Fibroblast of the conjunctiva (primary cell): Measurements from ENCODE around the gene RABGAP1L.
"Not testable (repeated sequence)": the region's sequence is repeated elsewhere in the genome, so short reads cannot be mapped to it uniquely, and the experiment has no call there.

ENCODE experiments used
- DNase-seq: peaks from one replicate; pipeline ENCODE4 v3.0.0-alpha.2; 2010; ENCODE audit warnings: low read depth

Gene RABGAP1L

GRCh38 chr1:175040324-175040879 is 881.1 kb downstream of the RABGAP1L start:
- DNase-seq = no peak

- no peak for DNase-seq
Observed at GRCh38 chr1:175042650-175043049, 883.3 kb downstream of the RABGAP1L start.

GRCh38 chr1:175043824-175044223 is 884.5 kb downstream of the RABGAP1L start:
- no peak for DNase-seq

- not testable (repeated sequence) for DNase-seq
Observed at GRCh38 chr1:175044591-175044990, 885.3 kb downstream of the RABGAP1L start.
